SH-SY5Y (cell line): ENCODE data around the gene TSSK6.

ENCODE experiments used
- GATA2 ChIP-seq: IDR thresholded peaks from 2 replicates; pipeline ENCODE4 v1.6.1; 2011; ENCODE audit warnings: mild to moderate bottlenecking, low read depth, low read length
- GATA3 ChIP-seq: IDR thresholded peaks from 2 replicates; pipeline ENCODE4 v1.6.1; 2011; ENCODE audit warnings: low read depth, mild to moderate bottlenecking, low read length, moderate library complexity

TSSK6 gene

DNA sequence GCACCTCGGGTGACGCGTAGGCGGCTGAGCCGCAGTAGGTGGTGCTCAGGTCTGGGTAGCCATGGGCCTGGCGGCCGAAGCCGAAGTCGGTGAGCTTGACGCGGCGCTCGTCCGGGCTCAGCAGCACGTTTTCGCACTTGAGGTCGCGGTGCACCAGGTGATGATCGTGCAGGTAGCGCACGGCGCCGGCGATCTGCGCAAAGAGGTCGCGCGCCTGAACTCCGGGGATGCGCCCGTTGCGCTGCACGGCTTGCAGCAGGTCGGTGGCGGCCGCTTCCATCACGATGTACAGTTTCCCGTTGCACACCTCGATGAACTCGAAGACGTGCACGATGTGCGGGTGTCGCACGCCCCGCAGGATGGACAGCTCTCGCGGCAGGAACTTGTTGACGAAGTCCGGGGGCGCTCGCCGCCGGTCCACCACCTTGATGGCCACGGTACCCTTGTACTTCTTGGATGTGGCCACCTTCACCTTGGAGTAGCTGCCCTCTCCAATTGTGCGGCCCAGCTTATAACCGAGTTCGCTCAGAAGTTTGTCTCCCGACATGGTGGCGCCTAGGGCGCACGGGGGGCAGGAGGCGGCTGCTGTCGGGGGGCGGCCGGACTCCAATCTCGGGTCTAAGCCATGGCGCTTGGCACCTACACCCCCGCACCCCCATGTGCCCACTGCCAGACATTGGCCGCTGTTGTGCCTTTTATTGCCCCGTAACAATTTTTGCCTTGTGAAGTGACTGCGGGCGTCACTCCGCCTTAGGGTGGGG is at the start of gene TSSK6:
TSSK6 (minus strand) TSS at position 668 of the 761 bp plus-strand sequence; CDS start at position 547, 121 bp downstream.
- TF ChIP-seq GATA3 (no peak), GATA2 (no peak)

DNA sequence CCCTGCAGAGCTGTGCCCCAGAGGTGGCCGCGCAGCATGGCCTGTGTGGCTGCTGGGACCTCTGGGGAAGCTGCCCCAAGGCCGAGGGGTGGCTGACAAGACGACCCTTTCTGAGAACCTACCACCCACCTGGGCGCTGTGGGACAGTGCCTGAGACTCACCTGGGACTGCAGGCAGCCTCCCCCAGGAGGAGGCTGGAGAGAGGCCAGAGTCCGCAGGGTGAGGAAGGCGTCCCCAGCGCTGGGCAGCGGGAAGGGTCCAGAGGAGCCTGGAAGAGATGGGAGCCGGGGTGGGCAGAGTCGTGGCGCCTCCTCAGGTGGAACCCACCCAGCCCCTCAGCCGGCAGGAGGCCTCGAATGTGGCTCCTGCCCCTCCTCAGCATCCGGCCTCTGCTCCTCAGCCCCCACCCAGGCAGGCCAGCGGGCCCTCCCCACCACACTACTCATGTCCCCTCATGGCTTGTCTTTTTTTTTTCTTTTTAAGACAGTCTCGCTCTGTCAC is 48.0 kb upstream of the TSSK6 start:
- TF ChIP-seq GATA2 (no peak), GATA3 (no peak)

DNA sequence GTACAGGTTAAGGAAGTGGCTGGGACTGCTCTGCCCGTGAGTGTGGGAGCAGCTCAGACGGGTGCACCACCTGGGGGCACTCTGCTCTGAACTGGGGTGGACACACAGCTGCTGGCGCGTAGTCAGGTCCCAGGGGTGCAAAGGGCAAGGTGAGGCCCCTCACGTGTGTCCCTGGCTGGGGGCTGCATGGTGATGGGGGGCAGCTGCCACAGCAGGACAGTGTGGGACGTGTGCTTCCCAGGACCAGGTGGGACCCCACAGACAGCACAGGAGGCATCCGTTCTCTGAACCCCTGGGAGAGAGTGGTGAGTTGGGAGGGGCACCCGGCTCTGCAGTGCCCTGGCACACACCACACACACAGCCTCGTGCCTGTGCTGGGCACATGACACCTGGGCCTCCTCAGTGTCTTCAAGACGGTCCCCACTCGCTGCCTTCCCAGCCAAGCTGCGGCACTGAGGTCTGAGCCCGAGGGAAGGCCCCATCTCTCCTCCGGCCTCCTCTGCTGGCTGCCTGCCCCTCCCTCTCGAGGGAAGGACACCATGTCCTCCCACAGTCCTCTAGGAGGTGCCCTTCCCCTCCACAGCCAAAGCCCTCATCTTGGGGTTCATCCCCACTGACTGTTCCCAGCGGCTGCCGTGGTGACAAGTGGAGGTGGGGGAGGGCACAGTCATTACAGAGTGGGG is 47.5 kb upstream of the TSSK6 start:
- TF ChIP-seq GATA2 (no peak), GATA3 (no peak)

DNA sequence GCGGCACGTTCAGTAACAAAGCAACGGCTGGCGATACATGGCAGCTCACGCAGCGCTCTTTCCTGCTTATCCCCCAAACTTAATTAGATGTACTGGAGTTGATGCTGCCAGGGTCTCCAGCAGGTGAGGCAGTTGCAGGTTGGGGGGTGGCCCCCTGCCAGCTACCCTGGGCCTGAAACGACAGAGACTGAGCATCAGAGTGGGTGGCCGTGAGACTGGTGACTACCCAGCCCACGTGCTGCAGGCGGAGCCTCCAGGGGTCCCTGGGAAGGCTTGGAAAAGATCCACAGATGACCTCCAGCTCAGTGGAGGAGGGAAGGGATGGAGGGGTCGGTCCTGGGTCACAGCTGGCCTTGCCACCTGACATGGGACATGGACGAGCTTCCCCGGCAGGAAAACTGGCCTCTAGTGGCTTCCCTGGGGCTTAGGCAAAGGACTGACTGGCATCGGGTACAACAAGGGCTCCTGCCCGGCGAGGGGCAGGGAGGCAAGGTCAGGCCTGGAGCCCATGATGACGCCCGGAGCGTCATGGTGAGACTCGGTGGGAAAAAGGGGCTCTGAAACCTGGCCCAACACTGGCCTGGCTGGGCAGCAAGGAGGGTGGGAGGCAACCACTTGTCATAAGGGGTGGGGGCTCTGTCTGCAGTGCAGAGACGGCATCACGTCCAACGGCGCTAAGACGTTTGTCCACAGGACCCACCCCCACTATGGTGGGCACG is 46.8 kb upstream of the TSSK6 start:
- TF ChIP-seq GATA2 (no peak), GATA3 (no peak)

DNA sequence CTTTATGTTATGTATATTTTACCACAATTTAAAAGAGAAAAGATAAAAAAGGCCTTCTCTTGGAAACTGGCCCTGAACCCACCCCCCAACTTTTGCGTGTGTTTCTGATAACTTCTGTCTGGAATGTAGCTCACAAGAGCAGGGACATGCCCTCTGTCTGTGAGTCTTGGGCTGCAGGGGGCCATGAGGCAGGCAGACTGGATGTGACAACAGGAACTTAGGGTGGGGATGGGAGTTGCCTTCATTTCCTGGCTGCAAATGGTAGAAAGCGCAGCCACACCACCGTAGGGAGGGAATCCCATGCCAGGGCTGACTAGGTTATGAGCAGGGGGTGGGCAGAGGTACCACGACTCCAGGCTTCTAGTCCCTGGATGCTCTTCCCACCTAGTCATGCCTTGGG is 44.6 kb upstream of the TSSK6 start:
- no peak for TF ChIP-seq GATA2
- no peak for TF ChIP-seq GATA3

DNA sequence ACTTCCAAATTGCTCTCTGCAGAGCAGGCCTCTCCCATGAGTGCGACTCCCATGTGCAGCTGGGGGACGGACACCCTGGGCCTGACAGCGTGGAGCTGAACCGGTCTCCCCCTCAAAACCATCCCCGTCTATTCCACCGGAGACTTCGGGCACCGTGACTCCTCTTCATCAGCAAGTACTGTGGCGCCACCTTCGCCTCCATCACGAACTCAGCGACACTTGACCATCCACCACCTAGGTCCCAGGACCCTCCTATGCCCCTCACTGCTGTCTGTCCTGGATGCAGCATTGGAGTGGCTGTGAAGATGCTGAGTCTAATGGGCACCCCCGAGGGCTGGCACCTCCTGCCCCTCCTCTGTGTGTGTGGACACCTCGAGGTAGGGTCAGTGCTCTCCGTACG is 43.3 kb upstream of the TSSK6 start:
- TF ChIP-seq GATA2 (no peak), GATA3 (no peak)

DNA sequence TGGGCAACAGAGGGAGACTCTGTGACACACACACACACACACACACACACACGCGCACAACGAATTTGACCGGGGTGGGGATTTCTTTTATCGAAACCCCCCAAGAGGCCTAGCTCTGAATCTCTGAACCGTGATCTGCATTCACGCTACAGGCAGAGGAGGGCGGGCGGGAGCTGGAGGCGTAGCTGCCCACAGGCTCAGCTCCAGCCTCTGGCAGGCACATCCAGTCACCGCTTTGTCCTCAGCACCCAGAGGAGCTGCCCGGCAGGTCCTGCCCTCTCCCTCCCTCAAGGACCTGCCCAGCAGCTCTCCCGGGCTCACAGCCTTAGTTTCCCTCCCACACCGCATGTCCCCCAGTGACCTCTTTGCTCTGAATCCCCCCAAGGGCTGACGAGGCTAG is 42.7 kb upstream of the TSSK6 start:
- no peak for TF ChIP-seq GATA3
- TF ChIP-seq GATA2: no peak

DNA sequence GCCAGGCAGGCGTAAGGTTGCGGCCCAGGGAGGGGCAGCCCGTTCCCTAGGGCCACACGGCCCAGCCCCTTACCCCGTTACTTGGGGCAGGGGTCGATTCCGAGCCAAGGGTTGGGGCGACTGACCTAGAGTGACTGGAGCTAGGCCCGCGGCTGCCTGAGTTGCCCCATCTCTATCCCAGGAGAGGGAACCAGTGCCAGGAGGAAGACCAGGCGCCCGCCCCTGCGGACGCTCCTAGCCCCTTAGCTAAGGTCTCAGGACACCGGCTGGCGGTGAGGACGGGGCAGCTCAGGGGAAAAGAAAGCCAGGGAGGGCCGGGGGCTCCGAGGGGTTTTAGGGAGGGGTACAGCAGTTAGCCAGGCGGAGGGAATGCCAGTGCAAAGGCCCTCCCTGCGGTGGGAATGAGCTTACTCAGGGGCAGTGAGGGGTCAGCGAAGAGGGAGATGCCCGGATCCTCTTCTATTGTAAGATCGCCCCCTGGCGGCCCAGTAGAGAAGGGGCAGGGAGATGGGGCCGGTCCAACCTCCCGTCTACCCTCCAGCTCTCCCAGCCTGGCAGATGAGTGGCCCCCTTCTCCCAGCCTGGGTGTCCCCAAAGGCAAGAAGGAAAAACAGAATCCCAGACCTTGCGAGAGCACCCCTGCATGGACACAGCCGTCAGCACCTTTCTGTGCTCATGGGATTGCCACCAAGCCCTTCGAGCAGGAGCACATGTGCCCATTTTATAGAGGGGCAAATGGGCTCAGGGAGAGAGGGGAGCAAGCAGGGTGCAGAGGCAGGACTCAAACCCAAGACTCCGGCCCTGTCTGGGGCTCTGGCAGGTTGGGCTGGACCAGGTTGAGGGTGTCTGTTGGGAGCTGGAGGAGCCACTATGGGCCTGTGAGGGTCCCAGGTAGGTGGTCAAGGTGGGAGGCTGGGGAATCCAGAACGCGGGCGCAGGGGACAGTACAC is 39.0 kb upstream of the TSSK6 start:
- TF ChIP-seq GATA2 (no peak), GATA3 (no peak)

DNA sequence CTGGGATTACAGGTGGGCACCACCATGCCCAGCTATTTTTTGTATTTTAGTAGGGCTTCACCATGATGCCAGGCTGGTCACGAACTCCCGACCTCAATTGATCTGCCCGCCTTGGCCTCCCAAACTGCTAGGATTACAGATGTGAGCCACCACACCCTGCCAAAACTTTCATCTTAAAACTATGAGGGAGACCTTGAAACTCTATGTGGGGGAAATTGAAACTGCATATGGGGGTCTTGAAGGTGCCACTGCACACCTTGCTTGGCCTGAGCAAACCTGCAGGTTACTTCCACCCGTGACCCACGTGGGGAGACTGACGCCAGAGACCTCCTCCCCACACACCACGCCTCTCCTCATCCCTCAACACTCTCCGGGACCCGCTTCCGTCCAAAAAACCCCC is 38.3 kb upstream of the TSSK6 start:
- TF ChIP-seq GATA3 (no peak), GATA2 (no peak)

DNA sequence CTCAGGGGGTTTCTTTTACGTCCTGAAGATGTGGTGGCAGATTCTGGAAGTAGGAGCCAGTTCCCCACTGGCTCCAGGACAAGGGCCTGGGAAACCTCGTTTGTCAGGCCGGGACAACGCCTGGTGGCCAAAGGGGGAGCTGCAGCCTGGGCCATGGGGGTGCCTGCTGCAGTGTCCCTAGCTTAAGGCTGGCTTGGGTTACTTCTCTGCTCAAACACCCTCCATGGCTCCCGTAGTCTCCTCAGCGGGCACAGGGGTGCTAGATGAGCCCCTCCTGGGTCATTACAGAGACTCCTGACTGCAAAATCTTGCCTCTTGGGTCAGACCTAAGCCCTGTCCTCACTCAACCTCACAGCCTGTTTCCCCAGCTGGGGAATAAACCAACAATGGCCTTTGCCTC is 37.5 kb upstream of the TSSK6 start:
- TF ChIP-seq GATA2 (no peak), GATA3 (no peak)

DNA sequence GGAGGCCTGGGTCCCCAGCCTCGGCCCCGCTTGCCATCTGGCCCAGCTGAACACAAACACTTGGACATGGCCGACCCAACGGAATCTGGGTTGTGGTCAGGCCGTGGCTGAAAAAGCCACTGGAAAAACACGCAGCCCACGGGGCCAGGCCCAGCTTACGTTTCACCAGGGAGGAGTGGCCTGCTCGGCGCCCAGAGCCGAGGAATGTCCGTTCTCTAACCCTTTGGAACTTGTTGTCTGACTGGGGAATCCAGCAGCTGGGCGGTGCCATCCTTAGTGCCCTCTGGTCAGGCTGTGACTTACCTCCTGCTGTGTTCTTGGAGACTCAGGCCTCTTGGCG is 36.5 kb upstream of the TSSK6 start:
- TF ChIP-seq GATA2 (no peak), GATA3 (no peak)

DNA sequence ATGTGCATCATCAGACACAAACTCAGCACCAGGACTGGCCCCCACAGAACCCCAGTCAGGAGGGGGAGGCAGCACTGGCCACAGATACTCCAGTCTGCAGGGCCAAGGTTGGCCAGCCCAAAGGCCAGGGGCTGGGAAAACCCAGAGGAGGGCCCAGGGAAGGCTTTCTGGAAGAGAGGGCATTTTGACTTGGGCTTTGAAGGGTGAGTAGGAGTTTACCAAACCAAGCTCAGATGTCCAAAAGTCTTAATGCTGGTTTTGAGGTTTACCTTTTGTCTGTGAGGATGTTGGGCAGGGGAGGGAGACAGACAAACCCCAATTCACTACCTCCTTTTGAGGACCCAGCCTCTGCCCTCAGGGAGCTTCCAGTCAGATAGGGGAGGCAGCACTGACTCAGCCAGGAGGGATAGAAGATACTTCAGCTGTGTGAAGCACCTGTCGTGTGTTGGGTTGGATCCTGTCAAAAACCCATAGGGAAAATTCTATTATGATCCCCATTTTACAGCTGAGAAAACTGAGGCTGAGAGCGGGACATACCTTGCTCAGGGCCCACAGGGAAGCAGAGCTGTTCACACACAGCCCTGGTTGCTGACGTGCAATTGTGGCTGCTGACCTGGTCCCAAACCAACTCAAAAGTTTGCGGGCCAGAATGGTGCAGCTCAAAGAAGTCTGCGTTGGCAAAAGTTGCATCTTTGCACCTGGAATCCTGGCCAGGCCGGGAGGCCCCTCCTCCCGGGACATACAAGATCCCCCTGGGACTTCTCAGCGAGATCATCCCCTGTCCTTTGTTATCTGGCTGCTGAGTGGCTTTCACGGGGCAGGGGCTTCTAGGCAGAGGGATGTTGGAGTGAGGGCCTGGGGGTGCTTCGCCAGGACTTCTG is 35.9 kb upstream of the TSSK6 start:
- TF ChIP-seq GATA3 (no peak), GATA2 (no peak)

DNA sequence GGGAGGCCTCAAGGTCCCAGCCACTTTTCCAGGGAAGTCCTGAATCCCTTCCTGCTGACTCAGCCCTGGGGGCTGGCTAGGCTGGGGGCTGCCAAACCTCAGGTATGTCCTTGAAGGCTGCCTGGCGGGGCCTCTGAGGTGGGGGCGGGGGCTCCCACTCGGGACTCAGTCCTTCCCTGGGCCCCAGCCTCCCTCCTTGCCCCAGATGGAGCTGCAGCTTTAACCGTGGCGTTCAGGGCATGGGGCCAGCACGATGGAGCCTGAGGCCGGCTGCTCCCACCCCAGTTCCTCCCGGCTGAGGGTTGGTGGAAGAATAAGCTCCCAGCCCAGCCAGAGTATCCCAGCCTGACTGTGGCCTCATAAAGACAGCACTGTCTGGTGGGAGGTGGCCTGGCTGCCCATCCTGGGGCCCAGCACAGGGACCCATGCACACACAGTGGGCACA is 35.2 kb upstream of the TSSK6 start:
- TF ChIP-seq GATA2 (no peak), GATA3 (no peak)
